UCSD-AML1 (cell line): ENCODE results near the gene F10.

ENCODE experiments used
- DNase-seq: peaks from one replicate; lab custom pipeline; 2025; ENCODE audit not compliant: unreplicated experiment; lab: John Stamatoyannopoulos, UW

Gene F10

GRCh38 chr13:113166681-113167080 is 44.1 kb downstream of the F10 start:
- DNase-seq = no peak

GRCh38 chr13:113167155-113167554 is 44.6 kb downstream of the F10 start:
- DNase-seq = no peak

- DNase-seq = no peak
These were observed 45.0 kb downstream of the F10 start for GRCh38 chr13:113167575-113167974.

GRCh38 chr13:113168211-113168610 is 45.6 kb downstream of the F10 start:
- no peak for DNase-seq

- DNase-seq = no peak
These were observed 47.0 kb downstream of the F10 start for GRCh38 chr13:113169277-113170272.

DNA sequence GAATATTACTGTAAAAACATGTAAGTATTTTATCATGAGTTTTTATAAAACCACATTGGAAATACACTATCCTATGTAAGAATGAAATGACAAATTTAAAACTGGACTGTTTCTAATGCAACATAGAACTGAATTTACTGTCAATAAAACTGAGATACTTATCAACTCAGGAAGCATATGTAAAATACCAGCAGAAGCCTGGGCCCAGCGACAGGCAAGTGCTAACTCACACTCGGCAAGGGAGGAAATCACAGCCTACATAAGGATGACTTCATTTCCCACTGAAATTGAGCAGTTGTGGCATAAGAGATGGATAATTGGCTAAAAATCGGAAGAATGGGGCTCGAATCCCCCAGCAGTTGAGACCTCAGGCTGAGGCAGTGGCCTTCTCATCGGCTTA is 47.9 kb downstream of the F10 start:
- DNase-seq = no peak

DNA sequence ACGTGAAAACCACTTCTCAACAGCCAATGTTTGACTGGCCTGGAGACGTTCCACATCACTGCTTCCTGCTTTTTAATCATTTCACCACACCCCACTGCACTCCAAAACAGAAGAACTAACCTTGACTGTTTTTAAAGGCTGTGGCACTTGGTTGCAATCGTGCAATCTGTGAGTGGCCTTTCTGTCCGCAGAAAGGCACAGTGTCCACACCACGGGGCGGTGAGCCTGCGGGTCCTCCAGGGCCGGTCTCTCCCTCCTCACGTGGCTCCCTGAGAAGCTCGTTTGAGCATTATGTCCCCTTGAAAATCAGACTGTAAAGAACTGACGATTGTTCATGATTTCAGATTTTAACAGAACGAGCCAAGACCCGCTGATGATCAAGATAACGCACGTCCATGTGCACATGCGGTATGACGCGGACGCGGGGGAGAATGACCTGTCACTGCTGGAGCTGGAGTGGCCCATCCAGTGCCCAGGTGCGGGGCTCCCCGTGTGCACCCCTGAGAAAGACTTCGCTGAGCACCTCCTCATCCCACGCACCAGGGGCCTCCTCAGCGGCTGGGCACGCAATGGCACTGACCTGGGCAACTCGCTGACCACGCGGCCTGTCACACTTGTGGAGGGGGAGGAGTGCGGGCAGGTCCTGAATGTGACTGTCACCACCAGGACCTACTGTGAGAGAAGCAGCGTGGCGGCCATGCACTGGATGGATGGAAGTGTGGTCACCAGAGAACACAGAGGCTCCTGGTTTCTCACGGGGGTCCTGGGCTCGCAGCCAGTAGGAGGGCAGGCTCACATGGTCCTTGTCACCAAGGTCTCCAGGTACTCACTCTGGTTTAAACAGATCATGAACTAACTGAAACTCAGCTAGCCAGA is 48.9 kb downstream of the F10 start:
- no peak for DNase-seq

DNA sequence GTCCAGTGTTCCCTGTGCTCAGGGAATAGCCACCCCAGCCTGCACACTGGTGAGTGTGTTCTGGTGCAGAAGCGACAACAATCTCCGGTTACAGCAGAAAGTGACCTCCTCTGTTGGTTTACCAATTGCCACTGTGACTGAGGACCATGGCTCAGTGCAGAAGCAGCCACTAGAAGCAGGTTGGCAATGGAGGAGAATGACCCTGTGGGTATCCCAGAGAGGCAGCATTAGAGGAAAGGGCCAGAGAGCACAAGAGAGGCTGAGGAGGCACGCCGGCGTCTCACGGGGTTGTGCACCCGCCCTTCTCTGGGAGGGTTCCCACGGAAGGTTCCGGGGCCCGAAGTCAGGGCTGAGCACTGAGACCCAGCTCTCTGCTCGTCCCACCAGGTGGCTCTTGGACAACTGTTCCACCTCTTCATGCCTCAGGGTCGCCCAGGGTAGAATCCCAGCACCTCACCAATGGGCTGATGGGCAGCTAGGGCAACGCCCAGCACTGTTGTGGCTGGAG is 49.9 kb downstream of the F10 start:
- no peak for DNase-seq

GRCh38 chr13:113176280-113176679 is 53.7 kb downstream of the F10 start:
- no peak for DNase-seq

DNA sequence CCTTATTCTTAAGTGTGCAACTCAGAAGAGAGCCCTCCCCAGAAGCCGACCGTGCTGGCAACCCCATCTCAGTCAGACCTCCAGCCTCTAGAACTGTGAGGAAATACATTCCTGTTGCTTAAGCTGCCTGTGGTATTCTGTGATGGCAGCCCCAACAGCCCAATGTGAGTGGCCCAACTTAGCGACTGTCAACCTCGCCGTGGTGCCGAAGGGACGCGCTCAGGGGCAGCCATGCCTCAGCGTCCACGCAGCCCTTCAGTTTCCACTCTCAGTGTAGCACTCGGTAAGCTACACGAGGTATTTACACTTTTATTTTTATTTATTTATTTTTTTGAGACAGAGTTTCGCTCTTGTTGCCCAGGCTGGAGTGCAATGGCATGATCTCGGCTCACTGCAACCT is 54.2 kb downstream of the F10 start:
- DNase-seq = no peak

DNA sequence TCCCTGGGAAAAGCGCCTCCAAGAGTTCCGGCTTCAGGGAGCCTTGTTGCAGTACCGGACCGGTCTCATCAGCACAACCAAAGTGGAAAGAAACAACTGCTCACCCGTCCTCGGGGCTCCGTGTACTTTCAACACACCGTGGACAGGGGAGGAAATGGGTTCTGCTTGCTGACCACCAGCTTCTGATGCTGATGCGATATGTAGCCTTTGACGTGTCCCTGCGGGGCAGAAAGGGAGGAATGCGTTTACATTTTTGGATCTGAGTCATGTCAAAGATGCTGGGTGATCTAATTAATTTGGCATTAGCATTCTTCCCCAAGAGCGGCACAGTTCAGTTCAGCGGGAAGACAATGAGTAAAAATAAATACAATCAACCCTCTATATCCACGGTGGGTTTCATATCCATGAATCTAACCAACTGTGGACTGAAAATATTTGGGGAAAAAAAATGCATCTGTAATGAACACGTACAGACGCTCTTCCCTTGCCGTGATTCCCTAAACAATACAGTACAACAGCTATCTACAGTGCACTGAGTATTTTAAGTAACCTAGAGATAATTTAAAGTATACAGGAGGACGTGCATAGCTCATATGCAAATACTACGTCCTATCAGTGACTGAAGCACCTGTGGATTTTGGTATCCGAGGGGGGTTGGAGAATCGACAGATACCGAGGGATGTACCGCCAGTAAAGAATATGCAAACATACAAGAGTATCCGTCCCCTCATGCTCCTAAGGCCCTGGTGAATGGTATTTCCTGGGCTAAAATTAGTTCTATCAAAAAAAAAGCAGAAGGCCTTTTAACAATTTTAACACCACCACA is 55.7 kb downstream of the F10 start:
- DNase-seq = no peak

- DNase-seq = no peak
These were observed 56.2 kb downstream of the F10 start for GRCh38 chr13:113178896-113179167.

GRCh38 chr13:113179374-113180230 is 57.0 kb downstream of the F10 start:
- DNase-seq = no peak

- DNase-seq = no peak
These were observed 59.4 kb downstream of the F10 start for GRCh38 chr13:113182046-113182445.

- no peak for DNase-seq
These were observed 61.0 kb downstream of the F10 start for GRCh38 chr13:113183450-113184129.

DNA sequence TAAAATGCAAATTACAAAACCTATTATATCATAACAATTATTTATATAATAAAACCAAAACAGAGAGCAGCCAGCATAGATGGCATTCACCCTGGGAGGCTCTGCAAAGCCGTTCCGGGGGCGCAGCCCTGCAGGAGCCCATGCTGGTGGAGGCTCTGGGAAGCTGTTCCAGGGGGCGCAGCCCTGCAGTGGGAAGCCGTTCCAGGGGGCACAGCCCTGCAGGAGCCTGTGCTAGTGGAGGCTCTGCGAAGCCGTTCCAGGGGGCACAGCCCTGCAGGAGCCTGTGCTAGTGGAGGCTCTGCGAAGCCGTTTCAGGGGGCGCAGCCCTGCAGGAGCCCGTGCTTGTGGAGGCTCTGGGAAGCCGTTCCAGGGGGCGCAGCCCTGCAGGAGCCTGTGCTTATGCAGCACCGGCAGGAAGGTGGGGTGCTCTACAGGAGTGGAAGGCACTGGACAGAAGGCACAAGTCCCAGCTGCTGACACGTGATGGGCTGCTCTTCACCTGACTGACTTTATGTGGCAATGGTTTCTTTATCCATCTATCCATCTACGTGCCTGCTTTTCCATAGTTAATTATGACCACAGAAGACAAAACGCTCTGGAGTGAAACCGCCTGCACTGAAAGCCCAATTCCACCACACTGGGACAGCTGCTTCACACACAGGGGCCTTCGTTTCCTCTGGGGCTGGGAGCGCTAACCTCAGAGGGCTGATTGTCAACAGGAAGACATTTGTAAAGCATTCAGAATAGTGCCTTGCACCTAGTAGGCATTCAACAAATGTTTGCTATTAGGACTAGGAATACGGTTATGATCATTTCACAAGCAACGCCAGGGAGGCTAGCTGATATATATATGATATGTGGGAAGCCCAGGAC is 62.2 kb downstream of the F10 start:
- DNase-seq = no peak

DNA sequence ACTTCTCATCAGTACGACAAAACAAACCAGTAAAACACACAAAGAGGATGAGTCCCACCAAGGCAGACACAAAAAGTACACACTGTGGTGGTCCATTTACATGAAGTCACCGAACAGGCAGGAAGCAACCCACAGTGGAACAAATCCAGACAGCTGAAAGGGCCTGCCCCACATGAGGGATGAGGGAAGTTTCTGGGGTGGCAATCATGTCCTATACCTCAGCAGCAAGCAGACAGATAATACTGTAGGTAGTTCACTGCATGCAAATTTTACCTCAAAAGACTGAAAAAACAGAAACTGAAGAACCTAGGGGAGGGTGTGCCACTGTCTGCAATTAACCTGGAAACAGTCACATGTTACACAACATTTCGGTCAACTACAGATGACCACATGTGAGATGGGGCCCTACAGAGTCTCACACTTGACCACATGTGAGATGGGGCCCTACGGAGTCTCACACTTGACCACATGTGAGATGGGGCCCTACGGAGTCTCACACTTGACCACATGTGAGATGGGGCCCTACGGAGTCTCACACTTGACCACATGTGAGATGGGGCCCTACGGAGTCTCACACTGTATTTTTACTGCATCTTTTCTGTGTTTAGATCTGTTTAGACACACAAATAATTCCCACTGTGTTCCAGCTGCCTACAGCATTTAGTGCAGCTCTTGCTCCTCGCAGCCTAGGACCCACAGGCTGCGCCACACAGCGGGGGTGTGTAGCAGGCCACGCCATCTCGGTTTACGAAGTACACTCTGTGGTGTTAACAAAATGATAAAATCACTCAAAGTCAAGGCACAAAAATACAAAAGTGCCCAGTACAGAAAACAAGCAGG is 63.7 kb downstream of the F10 start:
- no peak for DNase-seq

- no peak for DNase-seq
These were observed 64.7 kb downstream of the F10 start for GRCh38 chr13:113187263-113187669.
